H9 (cell line): Measurements from ENCODE around the gene TNXB. TPM values are rescaled to one million over a fixed set of nuclear protein-coding genes. Genes with fewer than 3 reads are reported as not detected.

Experiments used
- DNase-seq: peaks from one replicate; pipeline ENCODE4 v3.0.0-alpha.2; 2017
- H2AFZ ChIP-seq: one replicate; pipeline ENCODE4 v1.6.1; 2013; ENCODE audit warnings: mild to moderate bottlenecking, low read length, control low read depth, moderate library complexity
- H2AK5ac ChIP-seq: 2 replicates; pipeline ENCODE4 v1.6.1; 2013; ENCODE audit warnings: low read length, control low read depth, mixed read lengths; ENCODE audit not compliant: insufficient read length
- H2BK120ac ChIP-seq: one replicate; pipeline ENCODE4 v1.6.1; 2013; ENCODE audit warnings: low read depth, mild to moderate bottlenecking, low read length, control low read depth, inconsistent platforms; ENCODE audit not compliant: poor library complexity, severe bottlenecking
- H2BK12ac ChIP-seq: 2 replicates; pipeline ENCODE4 v1.6.1; 2013; ENCODE audit warnings: low read length, control low read depth, mixed read lengths, low read depth; ENCODE audit not compliant: insufficient read length
- H2BK15ac ChIP-seq: 2 replicates; pipeline ENCODE4 v1.6.1; 2013; ENCODE audit warnings: low read depth, low read length, control low read depth
- H2BK20ac ChIP-seq: one replicate; pipeline ENCODE4 v1.6.1; 2013; ENCODE audit warnings: low read depth, mild to moderate bottlenecking, low read length, control low read depth, inconsistent platforms; ENCODE audit not compliant: poor library complexity, severe bottlenecking
- H2BK5ac ChIP-seq: 2 replicates; pipeline ENCODE4 v1.6.1; 2013; ENCODE audit warnings: low read length, control low read depth, mixed read lengths; ENCODE audit not compliant: insufficient read length
- H3K14ac ChIP-seq: 2 replicates; pipeline ENCODE4 v1.6.1; 2013; ENCODE audit warnings: low read length, control low read depth; ENCODE audit not compliant: insufficient read depth
- H3K18ac ChIP-seq: 2 replicates; pipeline ENCODE4 v1.6.1; 2013; ENCODE audit warnings: low read depth, mild to moderate bottlenecking, mixed read lengths, low read length, control low read depth; ENCODE audit not compliant: insufficient read length
- H3K23ac ChIP-seq: 2 replicates; pipeline ENCODE4 v1.6.1; 2013; ENCODE audit warnings: low read length, control low read depth, mixed read lengths, low read depth; ENCODE audit not compliant: insufficient read length
- H3K23me2 ChIP-seq: 2 replicates; pipeline ENCODE4 v1.6.1; 2013; ENCODE audit warnings: low read depth, mild to moderate bottlenecking, mixed read lengths, low read length, control low read depth; ENCODE audit not compliant: insufficient read length, poor library complexity, severe bottlenecking
- H3K27ac ChIP-seq: 2 replicates; pipeline ENCODE4 v1.5.1; 2013; ENCODE audit warnings: low read length, control low read depth, mixed read lengths, low read depth; ENCODE audit not compliant: insufficient read length
- H3K27me3 ChIP-seq: 2 replicates; pipeline ENCODE4 v1.6.1; 2013; ENCODE audit warnings: low read length, control low read depth, inconsistent platforms; ENCODE audit not compliant: insufficient read depth
- H3K4ac ChIP-seq: 2 replicates; pipeline ENCODE4 v1.6.1; 2013; ENCODE audit warnings: low read depth, mild to moderate bottlenecking, control low read depth, inconsistent platforms, low read length, moderate library complexity
- H3K4me1 ChIP-seq: 2 replicates; pipeline ENCODE4 v1.6.1; 2013; ENCODE audit warnings: low read length, control low read depth, inconsistent platforms; ENCODE audit not compliant: insufficient read depth
- H3K4me2 ChIP-seq: 2 replicates; pipeline ENCODE4 v1.6.1; 2013; ENCODE audit warnings: low read length, control low read depth, mixed read lengths; ENCODE audit not compliant: insufficient read length, insufficient read depth
- H3K56ac ChIP-seq: 2 replicates; pipeline ENCODE4 v1.6.1; 2013; ENCODE audit warnings: low read depth, mild to moderate bottlenecking, mixed read lengths, low read length, control low read depth; ENCODE audit not compliant: insufficient read length
- H3K79me1 ChIP-seq: 2 replicates; pipeline ENCODE4 v1.6.1; 2013; ENCODE audit warnings: low read depth, mild to moderate bottlenecking, moderate library complexity, low read length, control low read depth, inconsistent platforms; ENCODE audit not compliant: insufficient read depth, poor library complexity, severe bottlenecking
- H3K79me2 ChIP-seq: 2 replicates; pipeline ENCODE4 v1.6.1; 2013; ENCODE audit warnings: low read length, control low read depth, inconsistent platforms; ENCODE audit not compliant: insufficient read depth
- H3K9ac ChIP-seq: 2 replicates; pipeline ENCODE4 v1.6.1; 2013; ENCODE audit warnings: low read length, control low read depth, mixed read lengths; ENCODE audit not compliant: insufficient read length; ENCODE audit errors: extremely low read depth
- H3K9me3 ChIP-seq: one replicate; pipeline ENCODE4 v1.6.1; 2013; ENCODE audit warnings: low read depth, low read length, inconsistent platforms; ENCODE audit not compliant: control insufficient read depth
- H3T11ph ChIP-seq: one replicate; pipeline ENCODE4 v1.6.1; 2013; ENCODE audit warnings: mild to moderate bottlenecking, low read length, control low read depth, inconsistent platforms
- H4K20me1 ChIP-seq: one replicate; pipeline ENCODE4 v1.6.1; 2013; ENCODE audit not compliant: control insufficient read depth, insufficient read length, insufficient read depth
- H4K5ac ChIP-seq: 2 replicates; pipeline ENCODE4 v1.6.1; 2013; ENCODE audit warnings: low read depth, mild to moderate bottlenecking, mixed read lengths, low read length, control low read depth; ENCODE audit not compliant: insufficient read length
- H4K8ac ChIP-seq: replicated peaks from 2 replicates; pipeline ENCODE4 v1.6.1; 2013; ENCODE audit warnings: low read length, control low read depth, mixed read lengths, low read depth; ENCODE audit not compliant: insufficient read length
- H4K91ac ChIP-seq: 2 replicates; pipeline ENCODE4 v1.6.1; 2013; ENCODE audit warnings: low read depth, mild to moderate bottlenecking, moderate library complexity, mixed read lengths, low read length, control low read depth; ENCODE audit not compliant: insufficient read length
- H3K27ac Mint-ChIP-seq, 3 experiments: 2 replicates in 2 of 3; 3 replicates in 1 of 3; pipeline ENCODE4 v1.8.0; 2020 to 2021; ENCODE audit warnings: mixed read lengths in 3 of 3, mild to moderate bottlenecking in 1 of 3, moderate library complexity in 1 of 3
- H3K27me3 Mint-ChIP-seq: 2 replicates; pipeline ENCODE4 v1.8.0; 2021; ENCODE audit warnings: low read depth, mild to moderate bottlenecking, moderate library complexity, mixed read lengths
- H3K36me3 Mint-ChIP-seq, 3 experiments: 2 replicates in 2 of 3; 3 replicates in 1 of 3; pipeline ENCODE4 v1.8.0; 2020 to 2021; ENCODE audit warnings: low read depth in 3 of 3, mixed read lengths in 3 of 3; ENCODE audit not compliant: insufficient read depth in 1 of 3
- H3K4me1 Mint-ChIP-seq, 2 experiments: 2 replicates each; pipeline ENCODE4 v1.8.0; 2020; ENCODE audit warnings: mixed read lengths in 2 of 2
- H3K4me3 Mint-ChIP-seq, 2 experiments: 2 replicates in 1 of 2; 3 replicates in 1 of 2; pipeline ENCODE4 v1.8.0; 2020 to 2021; ENCODE audit warnings: mild to moderate bottlenecking in 2 of 2, mixed read lengths in 2 of 2, moderate library complexity in 1 of 2
- H3K9me3 Mint-ChIP-seq, 2 experiments: 2 replicates in 1 of 2; 3 replicates in 1 of 2; pipeline ENCODE4 v1.8.0; 2020; ENCODE audit warnings: mild to moderate bottlenecking in 2 of 2, mixed read lengths in 2 of 2, moderate library complexity in 1 of 2
- CTCF ChIP-seq: fragments of 200-600 bp; sonication (generic); conservative IDR thresholded peaks from 3 replicates; pipeline ENCODE4 v1.8.0; 2021; ENCODE audit warnings: antibody characterized with exemption, mild to moderate bottlenecking
- WGBS: extraction: QIAGEN DNeasy Blood & Tissue Kit; methylation state at CpG from one replicate; pipeline ENCODE4 v1.1.7; 2013; ENCODE audit warnings: missing lambda C conversion rate, low lambda C conversion rate, mixed read lengths; ENCODE audit not compliant: insufficient read length; ENCODE audit errors: extremely low coverage; 5-methylcytosine and 5-hydroxymethylcytosine counted together
- total RNA-seq: library from RNA; stranded (reverse); gene quantifications from 2 replicates; pipeline ENCODE4 v1.2.1, GENCODE V29; 2021

TNXB gene
- total RNA-seq, 1 experiment from 2014 or later = 5.0 TPM

GRCh38 chr6:32127717-32128592, 18.8 kb upstream of the TNXB start, which contains the start of gene ATF6B:
Gene ATF6B (minus strand): TSS chr6:32128246. CDS start chr6:32128207, 39 bp downstream.
- H3K27ac ChIP-seq = peak within 1 kb of the TSS; percentile 48
- no peak within 1 kb of the TSS for H3K23ac ChIP-seq
- no CpG with 5 or more reads among the region's 44 CpGs for WGBS
- no peaks in the 10 kb centered on the region for H3K4me1 ChIP-seq
- H2AK5ac ChIP-seq = no peak within 1 kb of the TSS
- peak within 1 kb of the TSS; percentile 90 for H3K9ac ChIP-seq
- H3T11ph ChIP-seq = no peak within 1 kb of the TSS
- no peaks in the 10 kb centered on the region for H3K27me3 ChIP-seq
- Mint-ChIP-seq H3K4me3 (peak within 1 kb of the TSS; percentile 99), H3K36me3 (peaks cover 11 to 30% (median 25%) of the 10 kb centered on the region in 3 experiments; a peak in 6 of 7 replicates), H3K27me3 (no peaks in the 10 kb centered on the region; the same call in 1 of the 2 replicates), H3K9me3 (no peaks in the 10 kb centered on the region), H3K27ac (peak within 1 kb of the TSS; percentile 99 to 100 (median 100)), H3K4me1 (peaks cover 22 to 35% of the 10 kb centered on the region in 2 experiments)
- H4K91ac ChIP-seq = no peak within 1 kb of the TSS
- peaks cover 3% of the 10 kb centered on the region for H3K23me2 ChIP-seq
- no peak within 1 kb of the TSS for H4K5ac ChIP-seq
- H3K9me3 ChIP-seq = no peaks in the 10 kb centered on the region
- H3K56ac ChIP-seq = no peak within 1 kb of the TSS
- no peak within 1 kb of the TSS for H2BK15ac ChIP-seq
- no peak within 1 kb of the TSS for H2BK5ac ChIP-seq
- no peak for TF ChIP-seq CTCF
- no peak within 1 kb of the TSS for H3K4ac ChIP-seq
- H2BK20ac ChIP-seq = no peak within 1 kb of the TSS
- H3K18ac ChIP-seq = peak within 1 kb of the TSS; percentile 86
- no peaks in the 10 kb centered on the region for H3K79me1 ChIP-seq
- H3K79me2 ChIP-seq = no peaks in the 10 kb centered on the region
- DNase-seq = peak; percentile 99
- H2BK120ac ChIP-seq = no peak within 1 kb of the TSS
- H3K4me2 ChIP-seq = peak within 1 kb of the TSS; percentile 93
- H2BK12ac ChIP-seq = no peak within 1 kb of the TSS
- peak within 1 kb of the TSS; percentile 33 for H4K8ac ChIP-seq
- H4K20me1 ChIP-seq = no peaks in the 10 kb centered on the region
- no peak within 1 kb of the TSS for H2AFZ ChIP-seq
- H3K14ac ChIP-seq = peak within 1 kb of the TSS; percentile 86
